CD4-positive, alpha-beta T cell treated with Interferon alpha-2 for 1 hour (primary cell): ENCODE data around the gene TADA2B.
A peak's percentile ranks its signal among the peaks of the same experiment; 100 is the strongest.
"Not testable (repeated sequence)": the region's sequence is repeated elsewhere in the genome, so short reads cannot be mapped to it uniquely, and the experiment has no call there.

Experiments
- DNase-seq, 2 donors: peaks; one replicate each; pipeline ENCODE4 v3.0.0-alpha.2; 2020 to 2022

TADA2B gene

DNA sequence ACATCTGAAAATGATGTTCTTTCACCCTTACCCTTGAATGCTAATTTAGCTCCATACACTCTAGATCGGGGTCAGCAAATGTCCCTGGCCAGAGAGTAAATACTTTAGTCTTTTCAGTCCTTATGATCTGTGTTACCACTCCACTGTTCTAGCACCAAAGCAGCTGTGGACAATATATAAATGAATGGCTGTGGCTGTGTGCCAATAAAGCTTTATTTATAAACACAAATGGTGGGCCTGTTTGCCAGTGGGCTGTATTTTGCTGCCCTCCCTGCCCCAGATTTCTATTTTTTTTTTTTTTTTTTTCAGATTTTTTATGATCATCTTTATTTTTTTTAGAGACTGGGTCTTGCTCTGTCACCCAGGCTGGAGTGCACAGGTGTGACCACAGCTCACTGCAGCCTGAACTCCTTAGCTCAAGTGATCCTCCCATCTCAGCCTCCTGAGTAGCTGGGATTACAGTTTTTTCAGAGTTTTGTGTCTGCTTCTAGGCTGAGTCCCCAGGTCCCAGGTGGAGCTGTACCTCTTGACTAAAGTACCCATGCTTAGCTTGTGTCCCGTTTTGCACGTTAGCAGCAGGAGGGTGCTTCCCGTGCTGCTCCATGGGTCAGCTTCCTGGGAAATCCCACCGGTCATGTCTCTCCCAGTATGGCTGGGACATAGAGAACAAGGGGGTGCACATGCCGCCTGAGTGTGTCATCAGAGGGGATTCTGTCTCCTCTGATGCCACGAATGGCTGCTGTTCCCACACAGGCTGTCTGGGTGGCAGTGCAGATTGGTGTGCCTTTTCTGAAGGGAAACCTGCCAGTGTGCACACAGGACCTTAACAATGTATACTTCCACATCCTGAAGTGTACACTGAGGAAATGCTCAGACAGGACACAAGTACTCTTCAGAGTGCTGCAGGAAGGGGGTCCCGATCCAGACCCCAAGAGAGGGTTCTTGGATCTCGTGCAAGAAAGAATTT, 40.7 kb downstream of the TADA2B start:
- DNase-seq, result no peak

DNA sequence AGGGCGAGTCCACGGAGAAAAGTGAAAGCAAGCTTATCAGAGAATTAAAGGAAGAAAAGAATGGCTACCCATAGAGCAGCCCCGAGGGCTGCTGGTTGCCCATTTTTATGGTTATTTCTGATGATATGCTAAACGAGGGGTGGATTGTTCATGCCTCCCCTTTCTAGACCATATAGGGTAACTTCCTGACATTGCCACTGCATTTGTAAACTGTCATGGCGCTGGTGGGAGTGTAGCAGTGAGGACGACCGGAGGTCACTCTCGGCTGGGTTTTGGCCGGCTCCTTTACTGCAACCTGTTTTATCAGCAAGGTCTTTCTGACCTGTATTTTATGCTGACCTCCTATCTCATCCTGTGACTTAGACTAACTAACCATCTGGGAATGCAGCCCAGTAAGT, 41.4 kb downstream of the TADA2B start:
- DNase-seq, result not testable (repeated sequence)

DNA sequence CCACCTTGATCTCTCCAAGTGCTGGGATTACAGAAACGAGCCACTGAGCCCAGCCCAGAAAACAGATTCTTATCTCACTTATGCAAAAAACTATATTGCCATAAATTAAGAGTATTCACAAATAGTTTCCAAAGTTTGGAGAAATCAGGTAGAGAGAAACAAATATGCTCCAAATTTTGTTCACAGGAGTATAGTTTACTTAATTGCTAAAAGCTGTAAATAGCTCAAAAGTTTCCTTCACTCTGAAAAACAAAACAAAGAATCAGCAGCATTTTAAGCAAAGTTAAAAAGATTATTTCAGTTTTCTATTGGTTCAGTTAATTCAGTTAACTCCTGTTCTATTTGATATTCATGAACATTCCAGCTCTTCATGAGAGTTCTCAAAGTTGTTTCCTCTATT, 43.2 kb downstream of the TADA2B start:
- DNase-seq, result no peak

DNA sequence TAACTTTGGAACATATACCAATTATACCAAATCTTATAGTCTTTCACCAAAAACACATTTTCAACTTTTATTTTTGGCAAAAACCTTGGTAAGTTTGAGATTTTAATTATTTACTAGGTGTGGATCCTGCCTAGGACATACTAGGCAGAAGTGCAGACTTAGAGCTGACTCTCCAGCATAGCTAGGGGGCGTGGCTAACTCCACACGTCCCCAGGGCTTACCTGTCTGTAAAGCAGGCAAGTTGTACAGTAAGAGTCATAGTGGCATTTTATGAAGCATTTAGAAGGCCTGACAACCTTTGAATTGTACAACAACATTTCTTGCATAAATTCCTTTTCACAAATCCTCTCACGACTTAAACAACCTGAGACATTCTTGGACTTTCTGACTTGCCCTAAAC, 43.9 kb downstream of the TADA2B start:
- no peak for DNase-seq

DNA sequence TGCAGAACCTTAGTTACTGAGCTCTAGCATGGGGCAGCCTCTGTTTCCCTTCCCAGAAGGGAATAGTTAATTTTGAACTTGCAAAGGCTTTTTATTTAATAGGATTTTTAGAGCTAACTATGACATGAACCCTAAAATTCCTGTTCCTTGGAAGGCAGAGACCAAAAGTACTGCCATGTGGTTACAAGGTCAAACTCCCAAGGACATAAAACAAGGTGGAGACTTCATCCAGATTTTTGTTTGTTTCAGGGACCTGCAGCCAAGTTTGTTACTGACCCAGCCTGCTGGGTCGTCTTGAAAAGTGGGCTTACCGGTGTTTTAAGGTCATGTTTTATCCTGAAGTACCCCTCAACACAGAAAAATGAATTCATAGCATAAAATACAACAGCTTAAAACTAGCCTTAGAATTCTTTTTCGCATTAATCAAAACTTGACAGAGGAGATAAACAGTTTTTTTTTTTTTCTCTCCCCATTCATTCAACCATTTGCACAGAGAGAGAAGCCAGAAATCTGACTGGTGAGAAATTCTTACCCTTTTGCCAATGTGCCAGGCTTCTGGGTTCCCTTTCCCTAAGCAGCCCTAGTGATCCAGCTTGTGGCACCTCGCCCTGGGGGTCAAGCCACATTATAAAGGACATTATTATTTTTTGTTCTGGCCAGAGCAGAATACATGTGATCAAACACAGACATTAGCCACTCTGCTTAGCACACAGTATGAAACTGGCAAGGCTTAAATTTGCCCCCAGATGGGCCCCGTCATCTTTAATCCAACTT, 46.2 kb downstream of the TADA2B start:
- no peak for DNase-seq

DNA sequence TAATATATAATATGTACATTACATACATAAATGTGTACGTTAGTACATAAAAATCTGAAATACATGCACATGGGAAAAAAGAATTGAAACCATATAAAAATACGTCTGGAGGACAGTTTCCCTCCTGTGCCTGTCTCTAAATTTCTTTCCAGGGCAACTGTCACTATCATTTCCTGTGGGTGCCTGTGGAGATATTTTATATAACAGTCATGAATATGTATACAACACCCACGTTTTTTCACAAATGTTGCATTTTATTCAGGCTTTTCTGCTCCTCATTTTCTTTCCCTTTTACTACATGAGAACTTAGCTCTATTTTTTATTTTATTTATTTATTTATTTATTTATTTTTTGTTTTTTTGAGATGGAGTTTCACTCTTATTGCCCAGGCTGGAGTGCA, 48.9 kb downstream of the TADA2B start:
- DNase-seq, result no peak

DNA sequence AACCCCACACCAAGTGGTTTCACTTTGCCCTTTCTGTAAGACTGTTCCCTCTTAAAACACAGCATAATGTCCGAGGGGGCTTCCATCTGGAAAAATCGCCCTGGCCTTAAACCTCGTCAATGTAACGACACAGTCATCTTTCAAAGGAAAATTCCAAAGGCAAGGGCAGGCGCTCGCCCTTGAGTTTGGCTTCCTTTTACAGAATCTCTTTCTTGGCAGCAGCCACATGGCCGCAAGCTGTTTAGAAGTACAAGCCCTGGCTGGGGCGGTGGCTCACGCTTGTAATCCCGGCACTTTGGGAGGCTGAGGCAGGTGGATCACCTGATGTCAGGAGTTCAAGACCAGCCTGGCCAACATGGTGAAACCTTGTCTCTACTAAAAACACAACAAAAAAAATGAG, 51.7 kb downstream of the TADA2B start:
- DNase-seq, result no peak

DNA sequence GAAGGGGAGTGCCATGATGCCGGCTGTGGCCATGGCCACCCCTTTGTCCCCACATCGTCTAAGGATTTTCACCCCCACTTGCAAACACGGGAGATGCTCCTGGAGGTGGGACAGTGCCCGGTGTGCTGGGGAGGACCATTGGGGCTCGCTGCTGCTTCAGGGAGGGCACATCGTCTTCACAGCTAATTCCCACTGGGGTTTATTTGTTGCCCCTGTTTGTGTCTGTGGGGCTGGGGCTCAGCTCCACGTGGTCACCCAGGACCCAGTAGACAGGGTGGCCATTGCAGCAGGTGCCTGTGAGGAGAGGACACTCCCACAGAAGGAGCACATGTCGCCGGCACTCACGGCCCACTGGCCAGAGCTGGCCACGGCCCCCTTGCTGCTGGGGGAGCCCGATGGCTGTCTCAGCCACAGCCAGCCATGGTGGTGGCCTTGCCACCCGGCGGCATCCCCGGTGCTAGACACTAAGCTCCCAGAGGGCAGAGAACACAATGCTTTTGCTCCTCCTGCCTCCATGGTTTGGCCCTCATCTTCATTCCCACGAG, 52.5 kb downstream of the TADA2B start:
- no peak for DNase-seq

DNA sequence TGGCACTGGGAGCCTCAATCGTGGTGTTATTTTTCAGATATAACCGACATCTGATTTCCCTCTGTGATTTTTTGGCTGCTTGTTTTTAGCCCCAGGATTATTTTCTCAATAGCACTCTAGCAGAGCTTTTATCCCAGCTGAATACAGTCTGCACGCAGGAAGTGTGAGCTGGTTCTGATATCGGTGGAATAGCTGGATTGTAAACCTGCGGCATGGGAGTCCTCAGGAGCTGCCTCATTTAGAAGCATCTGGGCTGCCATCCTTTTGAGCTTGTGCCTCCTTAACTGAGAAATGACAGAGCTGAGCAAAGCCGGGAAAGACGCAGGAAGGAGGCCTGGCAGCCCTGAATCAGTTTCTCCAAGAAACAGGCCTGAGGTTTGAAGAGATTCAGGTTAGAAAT, 53.1 kb downstream of the TADA2B start:
- DNase-seq, result no peak

DNA sequence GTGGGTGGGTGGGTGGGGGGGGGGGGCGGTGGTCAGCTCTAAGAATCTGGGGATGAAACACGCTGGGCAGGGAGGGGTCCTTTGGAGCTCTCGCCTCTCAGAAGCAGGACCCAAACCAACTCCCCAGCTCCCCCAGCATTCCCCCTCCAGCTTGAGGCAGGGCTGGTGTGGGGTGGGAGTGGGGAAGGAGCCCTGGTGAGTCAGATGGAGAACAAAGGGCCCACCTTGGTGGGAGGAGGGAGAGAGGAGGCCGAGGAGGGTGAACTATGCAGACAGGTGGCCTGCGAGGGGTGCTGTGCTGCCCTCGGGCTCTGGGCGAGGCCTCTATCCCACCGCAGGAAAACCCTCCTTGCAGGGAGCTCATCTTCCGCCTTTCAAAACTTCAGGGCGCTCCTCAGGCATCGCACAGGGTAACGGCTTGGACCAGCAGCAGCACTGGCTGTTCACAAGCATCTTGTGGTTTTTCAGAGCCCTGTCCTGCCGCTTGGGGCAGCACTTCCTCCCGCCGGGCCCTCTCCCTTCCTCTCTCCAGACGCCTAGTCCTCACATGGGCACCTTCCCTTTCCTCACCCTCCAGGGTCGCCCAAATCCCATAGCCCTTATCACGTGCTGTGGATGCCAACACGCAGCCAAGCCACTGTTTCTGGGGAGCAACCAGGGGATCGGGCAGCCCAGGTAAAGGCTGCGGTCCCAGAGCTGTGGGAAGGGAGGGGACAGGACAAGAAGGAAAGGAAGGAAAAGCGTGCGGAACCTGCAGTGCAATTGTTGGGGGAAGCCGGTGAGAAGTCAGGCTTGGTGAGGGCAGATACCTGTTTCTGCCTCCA, 58.7 kb downstream of the TADA2B start:
- DNase-seq, result peak; percentile 49 to 63

DNA sequence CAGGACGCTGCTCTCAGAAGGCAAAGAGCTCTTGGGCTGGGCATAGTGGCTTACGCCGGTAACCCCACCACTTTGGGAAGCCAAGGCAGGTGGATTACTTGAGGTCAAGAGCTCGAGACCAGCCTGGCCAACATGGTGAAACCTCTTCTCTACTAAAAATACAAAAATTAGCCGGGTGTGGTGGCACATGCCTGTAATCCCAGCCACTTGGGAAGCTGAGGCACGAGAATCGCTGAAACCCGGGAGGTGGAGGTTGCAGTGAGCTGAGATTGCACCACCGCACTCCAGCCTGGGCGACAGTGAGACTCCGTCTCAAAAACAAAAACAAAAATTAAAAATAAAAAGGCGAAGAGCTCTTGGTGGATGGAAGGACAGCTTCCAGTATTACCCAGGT, 59.3 kb downstream of the TADA2B start:
- not testable (repeated sequence) for DNase-seq

DNA sequence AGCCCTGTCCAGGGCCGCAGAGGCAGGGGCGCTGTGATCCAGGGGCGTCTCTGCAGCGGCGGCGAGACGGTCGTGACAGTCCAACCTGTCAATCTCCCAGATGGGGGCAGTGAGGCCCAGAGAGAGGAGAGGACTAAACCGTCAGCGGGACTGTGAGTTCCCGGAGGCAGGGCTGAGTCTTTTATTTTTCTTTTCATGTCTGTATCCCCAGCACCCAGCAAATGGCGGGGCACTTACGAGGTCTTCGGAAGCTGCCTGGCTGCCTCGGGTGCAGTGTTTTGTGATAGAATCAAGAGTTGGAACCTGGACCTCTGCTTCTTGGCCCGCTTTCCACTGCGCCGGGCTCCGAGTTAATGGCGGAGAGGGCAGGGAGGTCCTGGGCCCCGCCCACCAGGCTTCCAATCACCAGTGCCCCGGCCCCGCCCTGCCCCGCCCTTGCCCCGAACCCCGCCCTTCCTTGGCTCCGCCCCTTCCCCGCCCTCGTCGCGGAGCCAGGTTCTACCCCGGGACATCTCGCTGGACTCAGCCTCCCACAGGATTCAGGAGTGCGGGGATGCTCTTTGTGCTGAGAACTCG, 59.9 kb downstream of the TADA2B start:
- peak; percentile 78 to 85 for DNase-seq

DNA sequence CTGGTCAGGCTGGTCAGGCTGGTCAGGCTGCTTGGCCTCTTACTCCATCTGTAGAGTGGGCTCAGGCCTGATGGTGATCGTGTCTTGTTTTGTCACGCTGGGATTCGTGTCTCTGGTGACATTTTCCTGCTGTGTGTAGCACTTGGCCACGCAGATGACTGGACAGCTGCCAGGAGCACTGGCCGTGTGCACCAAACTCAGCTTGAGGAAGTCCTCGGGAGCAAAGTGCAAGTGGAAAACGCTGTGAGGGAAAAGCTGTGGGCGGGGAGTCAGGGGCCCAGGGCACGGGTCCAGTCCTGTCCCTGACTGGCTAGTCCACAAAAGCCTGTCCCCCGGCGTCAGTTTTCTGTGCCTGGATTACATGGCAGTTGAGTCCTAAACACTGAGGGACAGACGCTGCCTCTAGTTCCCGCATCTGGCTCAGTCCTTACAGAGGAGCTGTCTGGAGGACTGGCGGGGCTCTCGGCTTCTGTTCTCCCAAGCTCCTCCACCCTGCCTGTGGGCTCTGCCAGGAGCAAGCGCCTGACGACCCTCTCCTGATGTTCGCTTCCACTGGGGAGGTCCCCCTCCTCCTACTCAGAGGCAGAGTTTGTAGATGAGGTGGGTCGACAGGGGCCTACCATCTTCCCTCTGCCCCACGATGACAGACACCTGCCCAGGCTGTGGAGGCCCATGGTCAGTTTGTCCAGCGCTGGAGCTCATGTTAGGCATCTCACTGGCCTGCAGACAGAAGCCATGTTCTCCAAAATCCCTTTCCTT, 60.6 kb downstream of the TADA2B start:
- no peak for DNase-seq

DNA sequence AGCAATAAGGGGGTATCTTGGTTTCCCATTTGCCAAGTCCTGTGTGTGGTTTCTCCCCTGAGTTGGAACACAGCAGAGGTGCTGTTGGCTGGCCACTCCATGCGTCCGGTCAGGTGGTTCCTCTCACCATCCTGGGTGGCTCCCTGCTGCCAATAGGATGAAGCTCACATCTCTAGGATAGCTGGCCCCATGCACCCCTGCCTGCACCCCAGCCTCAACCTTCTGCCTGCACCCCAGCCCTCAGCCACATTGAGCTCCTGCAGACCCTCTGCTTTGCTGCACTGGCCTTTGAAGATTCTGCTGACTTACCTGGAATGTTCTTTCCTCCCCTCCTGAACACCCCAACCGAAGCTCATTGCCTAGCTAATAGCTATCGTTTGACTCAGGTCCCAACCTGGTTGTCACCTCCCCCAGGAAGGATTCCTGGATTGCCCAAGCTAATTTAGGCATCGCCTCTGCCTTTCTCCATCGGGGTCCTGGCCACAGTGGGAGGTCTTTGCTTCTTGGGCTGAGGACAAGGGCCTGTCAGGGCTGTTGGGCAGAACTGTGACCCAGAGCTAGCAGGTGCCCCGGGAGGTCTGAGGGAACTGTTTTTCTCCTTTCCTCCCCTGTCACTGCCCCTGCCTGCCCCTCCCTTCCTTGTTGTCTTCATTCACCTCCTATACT, 61.3 kb downstream of the TADA2B start:
- DNase-seq, result no peak

DNA sequence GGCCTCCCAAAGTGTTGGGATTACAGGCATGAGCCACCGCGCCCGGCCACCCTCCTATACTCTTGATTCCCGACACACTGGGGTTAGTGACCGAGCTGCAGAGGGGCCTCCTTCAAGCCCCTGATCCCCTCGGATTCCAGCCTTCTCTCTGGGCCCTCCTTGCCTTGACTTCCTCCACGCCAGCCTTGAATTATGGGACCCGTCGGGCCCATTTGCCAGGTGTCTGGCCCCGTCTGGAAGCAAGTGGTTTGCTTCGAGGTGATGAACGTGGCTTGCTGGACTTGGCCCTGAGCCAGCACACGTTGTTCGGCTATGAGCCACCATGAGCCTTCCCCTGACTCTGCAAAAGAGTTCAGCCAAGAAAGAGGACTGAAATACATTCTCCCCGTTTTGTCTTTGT, 62.1 kb downstream of the TADA2B start:
- DNase-seq, result no peak

DNA sequence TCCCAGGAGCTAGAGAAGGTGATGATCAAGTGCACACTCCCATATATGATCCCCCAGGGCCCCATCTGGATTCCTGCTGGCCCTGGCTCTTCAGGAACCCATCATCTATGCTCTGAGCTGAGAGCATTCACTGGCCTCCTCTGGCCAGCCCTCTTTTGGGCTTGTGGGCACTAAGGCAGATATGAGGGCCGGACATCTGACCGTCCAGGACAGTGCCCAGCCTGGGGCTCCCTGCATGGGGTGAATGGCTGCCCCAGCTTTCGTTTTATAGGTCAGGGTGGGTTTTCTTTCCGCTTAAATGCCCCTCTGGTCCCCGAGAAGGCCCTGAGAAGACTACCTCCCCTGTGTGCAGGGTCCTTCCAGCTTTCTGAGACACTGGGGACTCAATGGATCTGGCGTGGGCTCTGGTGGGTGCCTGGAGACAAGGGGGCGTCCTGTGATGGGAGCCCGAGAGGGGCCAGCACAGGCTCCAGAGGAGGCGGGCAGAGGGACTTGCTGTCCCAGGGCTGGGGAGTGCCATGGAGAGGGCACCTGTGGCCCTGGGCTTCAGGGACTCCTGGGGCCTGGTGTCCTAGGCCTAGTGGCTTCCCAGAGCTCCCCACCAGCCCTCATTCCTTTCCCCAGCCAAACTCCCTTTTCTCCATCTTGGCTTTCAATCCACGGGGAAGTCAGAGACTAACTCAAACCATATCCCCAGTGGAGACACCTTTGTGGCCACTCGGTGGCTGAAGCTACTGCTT, 64.2 kb downstream of the TADA2B start:
- DNase-seq, result no peak
